ENCODE data around the gene FIGN.

DNA sequence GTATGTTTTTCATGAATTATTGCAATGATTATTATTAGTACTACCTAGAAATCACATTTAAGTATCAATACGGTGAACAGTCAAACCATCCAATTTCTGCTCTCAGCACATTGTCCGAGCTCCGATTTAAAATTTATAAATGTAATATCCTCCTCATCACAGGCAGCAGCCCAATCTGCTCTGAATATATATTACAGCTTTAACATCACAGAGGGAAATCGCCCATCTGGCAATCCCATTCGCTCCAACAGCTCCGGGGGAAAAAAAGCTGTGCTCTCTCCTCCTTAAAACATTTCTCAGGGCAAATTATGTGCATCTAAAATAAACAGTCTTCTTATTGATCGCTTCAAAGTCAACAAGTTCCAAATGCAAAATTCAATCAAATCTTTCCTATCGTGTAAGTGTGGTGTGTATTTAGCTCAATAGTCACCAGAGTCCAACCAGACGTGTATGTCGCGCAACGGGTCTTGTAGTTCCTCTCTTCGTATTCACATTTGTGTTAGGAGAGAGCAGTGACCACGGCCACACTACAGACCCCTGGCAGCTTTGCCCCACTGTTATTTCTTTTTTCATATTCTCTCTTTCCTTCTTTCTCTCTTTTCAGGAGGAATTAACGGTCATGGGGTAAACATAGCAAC, 2.4 kb downstream of the FIGN start:
- TF ChIP-seq, protein P1, sequence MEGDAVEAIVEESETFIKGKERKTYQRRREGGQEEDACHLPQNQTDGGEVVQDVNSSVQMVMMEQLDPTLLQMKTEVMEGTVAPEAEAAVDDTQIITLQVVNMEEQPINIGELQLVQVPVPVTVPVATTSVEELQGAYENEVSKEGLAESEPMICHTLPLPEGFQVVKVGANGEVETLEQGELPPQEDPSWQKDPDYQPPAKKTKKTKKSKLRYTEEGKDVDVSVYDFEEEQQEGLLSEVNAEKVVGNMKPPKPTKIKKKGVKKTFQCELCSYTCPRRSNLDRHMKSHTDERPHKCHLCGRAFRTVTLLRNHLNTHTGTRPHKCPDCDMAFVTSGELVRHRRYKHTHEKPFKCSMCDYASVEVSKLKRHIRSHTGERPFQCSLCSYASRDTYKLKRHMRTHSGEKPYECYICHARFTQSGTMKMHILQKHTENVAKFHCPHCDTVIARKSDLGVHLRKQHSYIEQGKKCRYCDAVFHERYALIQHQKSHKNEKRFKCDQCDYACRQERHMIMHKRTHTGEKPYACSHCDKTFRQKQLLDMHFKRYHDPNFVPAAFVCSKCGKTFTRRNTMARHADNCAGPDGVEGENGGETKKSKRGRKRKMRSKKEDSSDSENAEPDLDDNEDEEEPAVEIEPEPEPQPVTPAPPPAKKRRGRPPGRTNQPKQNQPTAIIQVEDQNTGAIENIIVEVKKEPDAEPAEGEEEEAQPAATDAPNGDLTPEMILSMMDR (IDR thresholded peaks at IDR 0.05) = no peak
- TF ChIP-seq POLR2A (IDR thresholded peaks at IDR 0.05) = peak in 1 of 2 donors; percentile 28
- peak in 1 of 2 donors; percentile 67 for TF ChIP-seq EP300 (IDR thresholded peaks at IDR 0.05)
